ENCODE measurements around the gene FAM193A. TPM values are rescaled to one million over a fixed set of nuclear protein-coding genes. Genes with fewer than 3 reads are reported as not detected.

Gene FAM193A
- total and polyA plus RNA-seq, 2 experiments from 2014 or later = 12.0 to 22.9 TPM

GRCh38 chr4:2754848-2755819 lies 218.7 kb downstream of the FAM193A start:
- Histone ChIP-seq H3K4me2 (peak overlapping the region; percentile 81), H3K79me2 (replicated peaks; ENCODE audit: insufficient read depth) (peaks cover 32% of the 10 kb centered on the region)
- ATAC-seq = no peak

More at GRCh38 chr4:2754848-2755819, 218.7 kb downstream of the FAM193A start:
- H3K27ac ChIP-seq (ENCODE audit: low read depth) = no peak overlapping the region
- peaks cover 6% of the 10 kb centered on the region; the same call in 1 of the 2 replicates for H3K4me1 ChIP-seq (ENCODE audit: insufficient read depth)
- no peaks in the 10 kb centered on the region for H3K36me3 ChIP-seq (ENCODE audit: insufficient read depth)
- Mint-ChIP-seq H3K27ac (no peak overlapping the region), H3K27me3 (ENCODE audit: insufficient read depth, low read depth, poor library complexity) (peaks cover 12% of the 10 kb centered on the region), H3K4me3 (peak overlapping the region; percentile 67), H3K4me1 (peaks cover 14% of the 10 kb centered on the region; the same call in 2 of the 3 replicates), H3K9me3 (no peaks in the 10 kb centered on the region; the same call in 2 of the 3 replicates), H3K36me3 (ENCODE audit: low read depth) (peaks cover 3% of the 10 kb centered on the region; the same call in 2 of the 3 replicates)
- no peak for DNase-seq (ENCODE audit: low spot score)
- no peaks in the 10 kb centered on the region for H3K9me2 ChIP-seq (ENCODE audit: insufficient read depth)
- H3K4me3 ChIP-seq = peak overlapping the region; percentile 60
- 0 out of 2 replicates have a peak, but pooled peaks cover 4% of the 10 kb centered on the region for H3F3A ChIP-seq (replicated peaks; ENCODE audit: low read depth)
- H2AFZ ChIP-seq = no peak overlapping the region
- TF ChIP-seq JUNB (IDR thresholded peaks at IDR 0.05; ENCODE audit: unreplicated experiment) (no peak), CTCF (conservative IDR thresholded peaks at IDR 0.05; ENCODE audit: low read depth in 2 of 2) (no peak), ZNF331 (CRISPR knock-in tag; IDR thresholded peaks at IDR 0.05; ENCODE audit: low read depth) (no peak), NANOG (IDR thresholded peaks at IDR 0.05; ENCODE audit: borderline replicate concordance) (no peak)
- TF ChIP-seq, protein P1, sequence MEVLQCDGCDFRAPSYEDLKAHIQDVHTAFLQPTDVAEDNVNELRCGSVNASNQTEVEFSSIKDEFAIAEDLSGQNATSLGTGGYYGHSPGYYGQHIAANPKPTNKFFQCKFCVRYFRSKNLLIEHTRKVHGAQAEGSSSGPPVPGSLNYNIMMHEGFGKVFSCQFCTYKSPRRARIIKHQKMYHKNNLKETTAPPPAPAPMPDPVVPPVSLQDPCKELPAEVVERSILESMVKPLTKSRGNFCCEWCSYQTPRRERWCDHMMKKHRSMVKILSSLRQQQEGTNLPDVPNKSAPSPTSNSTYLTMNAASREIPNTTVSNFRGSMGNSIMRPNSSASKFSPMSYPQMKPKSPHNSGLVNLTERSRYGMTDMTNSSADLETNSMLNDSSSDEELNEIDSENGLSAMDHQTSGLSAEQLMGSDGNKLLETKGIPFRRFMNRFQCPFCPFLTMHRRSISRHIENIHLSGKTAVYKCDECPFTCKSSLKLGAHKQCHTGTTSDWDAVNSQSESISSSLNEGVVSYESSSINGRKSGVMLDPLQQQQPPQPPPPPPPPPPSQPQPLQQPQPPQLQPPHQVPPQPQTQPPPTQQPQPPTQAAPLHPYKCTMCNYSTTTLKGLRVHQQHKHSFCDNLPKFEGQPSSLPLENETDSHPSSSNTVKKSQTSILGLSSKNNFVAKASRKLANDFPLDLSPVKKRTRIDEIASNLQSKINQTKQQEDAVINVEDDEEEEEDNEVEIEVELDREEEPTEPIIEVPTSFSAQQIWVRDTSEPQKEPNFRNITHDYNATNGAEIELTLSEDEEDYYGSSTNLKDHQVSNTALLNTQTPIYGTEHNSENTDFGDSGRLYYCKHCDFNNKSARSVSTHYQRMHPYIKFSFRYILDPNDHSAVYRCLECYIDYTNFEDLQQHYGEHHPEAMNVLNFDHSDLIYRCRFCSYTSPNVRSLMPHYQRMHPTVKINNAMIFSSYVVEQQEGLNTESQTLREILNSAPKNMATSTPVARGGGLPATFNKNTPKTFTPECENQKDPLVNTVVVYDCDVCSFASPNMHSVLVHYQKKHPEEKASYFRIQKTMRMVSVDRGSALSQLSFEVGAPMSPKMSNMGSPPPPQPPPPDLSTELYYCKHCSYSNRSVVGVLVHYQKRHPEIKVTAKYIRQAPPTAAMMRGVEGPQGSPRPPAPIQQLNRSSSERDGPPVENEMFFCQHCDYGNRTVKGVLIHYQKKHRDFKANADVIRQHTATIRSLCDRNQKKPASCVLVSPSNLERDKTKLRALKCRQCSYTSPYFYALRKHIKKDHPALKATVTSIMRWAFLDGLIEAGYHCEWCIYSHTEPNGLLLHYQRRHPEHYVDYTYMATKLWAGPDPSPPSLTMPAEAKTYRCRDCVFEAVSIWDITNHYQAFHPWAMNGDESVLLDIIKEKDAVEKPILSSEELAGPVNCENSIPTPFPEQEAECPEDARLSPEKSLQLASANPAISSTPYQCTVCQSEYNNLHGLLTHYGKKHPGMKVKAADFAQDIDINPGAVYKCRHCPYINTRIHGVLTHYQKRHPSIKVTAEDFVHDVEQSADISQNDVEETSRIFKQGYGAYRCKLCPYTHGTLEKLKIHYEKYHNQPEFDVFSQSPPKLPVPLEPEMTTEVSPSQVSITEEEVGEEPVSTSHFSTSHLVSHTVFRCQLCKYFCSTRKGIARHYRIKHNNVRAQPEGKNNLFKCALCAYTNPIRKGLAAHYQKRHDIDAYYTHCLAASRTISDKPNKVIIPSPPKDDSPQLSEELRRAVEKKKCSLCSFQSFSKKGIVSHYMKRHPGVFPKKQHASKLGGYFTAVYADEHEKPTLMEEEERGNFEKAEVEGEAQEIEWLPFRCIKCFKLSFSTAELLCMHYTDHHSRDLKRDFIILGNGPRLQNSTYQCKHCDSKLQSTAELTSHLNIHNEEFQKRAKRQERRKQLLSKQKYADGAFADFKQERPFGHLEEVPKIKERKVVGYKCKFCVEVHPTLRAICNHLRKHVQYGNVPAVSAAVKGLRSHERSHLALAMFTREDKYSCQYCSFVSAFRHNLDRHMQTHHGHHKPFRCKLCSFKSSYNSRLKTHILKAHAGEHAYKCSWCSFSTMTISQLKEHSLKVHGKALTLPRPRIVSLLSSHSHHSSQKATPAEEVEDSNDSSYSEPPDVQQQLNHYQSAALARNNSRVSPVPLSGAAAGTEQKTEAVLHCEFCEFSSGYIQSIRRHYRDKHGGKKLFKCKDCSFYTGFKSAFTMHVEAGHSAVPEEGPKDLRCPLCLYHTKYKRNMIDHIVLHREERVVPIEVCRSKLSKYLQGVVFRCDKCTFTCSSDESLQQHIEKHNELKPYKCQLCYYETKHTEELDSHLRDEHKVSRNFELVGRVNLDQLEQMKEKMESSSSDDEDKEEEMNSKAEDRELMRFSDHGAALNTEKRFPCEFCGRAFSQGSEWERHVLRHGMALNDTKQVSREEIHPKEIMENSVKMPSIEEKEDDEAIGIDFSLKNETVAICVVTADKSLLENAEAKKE (CRISPR knock-in tag; IDR thresholded peaks at IDR 0.05) = no peak
- peaks cover 4% of the 10 kb centered on the region; the same call in 1 of the 2 replicates for H4K20me1 ChIP-seq (replicated peaks; ENCODE audit: insufficient read depth)
- no peaks in the 10 kb centered on the region for H3K27me3 ChIP-seq (ENCODE audit: insufficient read depth)
